ENCODE results near the gene TMEM221. TPM values are rescaled to one million over a fixed set of nuclear protein-coding genes. Genes with fewer than 3 reads are reported as not detected.

TMEM221 gene
- total and polyA plus RNA-seq, 10 of the 15 experiments (the other 5 are each of a cell fraction or from before 2014, with no cell fraction given) = 0.04 to 0.24 TPM; not detected in 8

DNA sequence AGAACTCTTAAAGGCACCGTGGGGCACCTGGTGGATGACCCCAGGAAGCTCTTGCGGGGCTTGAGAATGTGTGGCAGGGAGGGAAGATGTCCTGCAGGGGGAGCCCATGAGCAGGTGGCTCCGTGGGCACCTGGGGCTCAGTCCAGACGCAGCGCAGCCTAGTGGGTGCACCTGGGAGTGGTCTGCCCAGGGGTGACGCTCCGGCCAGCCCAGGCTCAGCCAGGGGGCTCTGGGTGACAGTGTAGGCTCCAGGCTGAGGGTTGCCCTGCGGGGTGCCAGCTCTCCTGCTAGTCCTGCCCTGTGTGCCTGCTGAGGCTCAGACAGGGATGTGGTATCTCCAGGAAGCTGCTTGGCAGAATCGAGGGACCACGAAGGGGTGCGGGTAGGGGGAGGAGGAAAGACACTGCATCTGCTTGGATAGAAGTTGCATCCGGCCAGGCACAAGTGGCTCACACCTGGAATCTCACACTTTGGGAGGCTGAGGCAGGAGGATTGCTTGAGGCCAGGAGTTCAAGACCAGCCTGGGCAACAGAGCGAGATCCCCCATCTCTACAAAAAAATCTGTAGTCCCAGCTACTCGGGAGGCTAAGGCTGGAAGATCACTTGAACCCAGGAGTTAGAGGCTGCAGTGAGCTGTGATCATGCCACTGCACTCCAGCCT lies 48.0 kb upstream of the TMEM221 start:
- Histone ChIP-seq H3K27me3 (replicated peaks in 1 of 2; ENCODE audit: control insufficient read depth in 2 of 2, insufficient read depth in 2 of 2, low read length in 1 of 2) (no peaks in the 10 kb centered on the region), H3K9me3 (replicated peaks; ENCODE audit: control insufficient read depth, insufficient read depth, low read length) (no peaks in the 10 kb centered on the region), H3K9ac (ENCODE audit: control insufficient read depth, insufficient read depth, low read length) (no peak overlapping the region), H3K4me1 (ENCODE audit: control insufficient read depth, insufficient read depth, low read length) (peaks cover 13% of the 10 kb centered on the region), H3K27ac (ENCODE audit: control insufficient read depth, insufficient read depth) (no peak overlapping the region), H2AFZ (ENCODE audit: control insufficient read depth, low read depth, low read length) (peak overlapping the region; percentile 34; the same call in 1 of the 2 replicates), H4K20me1 (ENCODE audit: control insufficient read depth, insufficient read depth) (peaks cover 2% of the 10 kb centered on the region), H3K36me3 (ENCODE audit: control insufficient read depth in 2 of 2, insufficient read depth in 2 of 2, low read length in 1 of 2) (no peaks in the 10 kb centered on the region), H3K4me3 (no peak overlapping the region), H3K79me2 (ENCODE audit: control insufficient read depth, insufficient read depth, low read length) (no peaks in the 10 kb centered on the region), H3K4me2 (ENCODE audit: control insufficient read depth, insufficient read depth) (peak overlapping the region; percentile 0; the same call in 1 of the 2 replicates)
- ChIA-PET RAD21 (ENCODE audit: unreplicated experiment) (interaction anchor here (0.5 to 2.9 kb wide), 10 partner anchors 14 to 359 kb away, joined by 3 to 21 read pairs (median 4); no protein-coding TSS in a partner anchor), SMC1A (ENCODE audit: uncharacterized antibody, unreplicated experiment) (interaction anchor here (0.6 to 2.6 kb wide), 11 partner anchors 13 to 181 kb away, joined by 3 to 11 read pairs (median 5); partner anchors contain the start of genes PGLS and SLC27A1), POLR2A (interaction anchor here (1.5 to 1.7 kb wide), 2 partner anchors 13 to 77 kb away, joined by 6 read pairs; no protein-coding TSS in a partner anchor), CTCF (interaction anchor here (0.6 to 4.8 kb wide), 45 partner anchors 9 to 759 kb away, joined by 3 to 114 read pairs (median 5); partner anchors contain the start of genes MVB12A, PGLS and RPL18A)
- intact Hi-C loops (cut with micrococcal nuclease; ENCODE audit: unreplicated experiment) = loop anchor here (1.0 to 5.0 kb wide), 2 partner anchors 76 to 126 kb away; no protein-coding TSS in a partner anchor
- peak; percentile 100 for ATAC-seq
- peak; percentile 63 for DNase-seq (ENCODE audit: low read depth, low spot score)
- in situ Hi-C loops (cut with MboI) = no loop called here
- BruUV-seq (replicated peaks) = no TSS peak
- peak; percentile 86 for FAIRE-seq
- WGBS (ENCODE audit: insufficient coverage, insufficient replicate concordance, low lambda C conversion rate, missing lambda C conversion rate) = 8% methylated on average over 14 of the region's 14 CpGs
- TF ChIP-seq PML (IDR thresholded peaks at IDR 0.05; ENCODE audit: low read length) (no peak), STAT3 (IDR thresholded peaks at IDR 0.05; ENCODE audit: low read depth, low read length) (no peak), MXI1 (IDR thresholded peaks at IDR 0.05; ENCODE audit: low read depth, low read length) (no peak), ZNF384 (IDR thresholded peaks at IDR 0.05; ENCODE audit: borderline replicate concordance, low read depth, low read length) (no peak), CBX5 (IDR thresholded peaks at IDR 0.05; ENCODE audit: low read depth) (no peak), MEF2B (IDR thresholded peaks at IDR 0.05; ENCODE audit: partially characterized antibody, poor library complexity, severe bottlenecking) (no peak), HDAC6 (IDR thresholded peaks at IDR 0.05; ENCODE audit: unreplicated experiment) (no peak), JUNB (IDR thresholded peaks at IDR 0.05) (no peak), MTA3 (IDR thresholded peaks at IDR 0.05; ENCODE audit: borderline replicate concordance, low read length) (no peak), KAT2A (conservative IDR thresholded peaks at IDR 0.05; ENCODE audit: control insufficient read depth, low read depth, low read length) (no peak), E2F4 (IDR thresholded peaks at IDR 0.05; ENCODE audit: low read depth, low read length) (no peak), GATAD2B (conservative IDR thresholded peaks at IDR 0.05; ENCODE audit: low read depth) (no peak), ZBED1 (IDR thresholded peaks at IDR 0.05; ENCODE audit: borderline replicate concordance) (no peak), POLR2AphosphoS5 (IDR thresholded peaks at IDR 0.05; ENCODE audit: low read length) (no peak), IKZF2 (IDR thresholded peaks at IDR 0.05) (no peak)
- TF ChIP-seq, protein P1, sequence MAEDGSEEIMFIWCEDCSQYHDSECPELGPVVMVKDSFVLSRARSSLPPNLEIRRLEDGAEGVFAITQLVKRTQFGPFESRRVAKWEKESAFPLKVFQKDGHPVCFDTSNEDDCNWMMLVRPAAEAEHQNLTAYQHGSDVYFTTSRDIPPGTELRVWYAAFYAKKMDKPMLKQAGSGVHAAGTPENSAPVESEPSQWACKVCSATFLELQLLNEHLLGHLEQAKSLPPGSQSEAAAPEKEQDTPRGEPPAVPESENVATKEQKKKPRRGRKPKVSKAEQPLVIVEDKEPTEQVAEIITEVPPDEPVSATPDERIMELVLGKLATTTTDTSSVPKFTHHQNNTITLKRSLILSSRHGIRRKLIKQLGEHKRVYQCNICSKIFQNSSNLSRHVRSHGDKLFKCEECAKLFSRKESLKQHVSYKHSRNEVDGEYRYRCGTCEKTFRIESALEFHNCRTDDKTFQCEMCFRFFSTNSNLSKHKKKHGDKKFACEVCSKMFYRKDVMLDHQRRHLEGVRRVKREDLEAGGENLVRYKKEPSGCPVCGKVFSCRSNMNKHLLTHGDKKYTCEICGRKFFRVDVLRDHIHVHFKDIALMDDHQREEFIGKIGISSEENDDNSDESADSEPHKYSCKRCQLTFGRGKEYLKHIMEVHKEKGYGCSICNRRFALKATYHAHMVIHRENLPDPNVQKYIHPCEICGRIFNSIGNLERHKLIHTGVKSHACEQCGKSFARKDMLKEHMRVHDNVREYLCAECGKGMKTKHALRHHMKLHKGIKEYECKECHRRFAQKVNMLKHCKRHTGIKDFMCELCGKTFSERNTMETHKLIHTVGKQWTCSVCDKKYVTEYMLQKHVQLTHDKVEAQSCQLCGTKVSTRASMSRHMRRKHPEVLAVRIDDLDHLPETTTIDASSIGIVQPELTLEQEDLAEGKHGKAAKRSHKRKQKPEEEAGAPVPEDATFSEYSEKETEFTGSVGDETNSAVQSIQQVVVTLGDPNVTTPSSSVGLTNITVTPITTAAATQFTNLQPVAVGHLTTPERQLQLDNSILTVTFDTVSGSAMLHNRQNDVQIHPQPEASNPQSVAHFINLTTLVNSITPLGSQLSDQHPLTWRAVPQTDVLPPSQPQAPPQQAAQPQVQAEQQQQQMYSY (CRISPR knock-in tag; IDR thresholded peaks at IDR 0.05) = no peak
- TF ChIP-seq, protein P2, sequence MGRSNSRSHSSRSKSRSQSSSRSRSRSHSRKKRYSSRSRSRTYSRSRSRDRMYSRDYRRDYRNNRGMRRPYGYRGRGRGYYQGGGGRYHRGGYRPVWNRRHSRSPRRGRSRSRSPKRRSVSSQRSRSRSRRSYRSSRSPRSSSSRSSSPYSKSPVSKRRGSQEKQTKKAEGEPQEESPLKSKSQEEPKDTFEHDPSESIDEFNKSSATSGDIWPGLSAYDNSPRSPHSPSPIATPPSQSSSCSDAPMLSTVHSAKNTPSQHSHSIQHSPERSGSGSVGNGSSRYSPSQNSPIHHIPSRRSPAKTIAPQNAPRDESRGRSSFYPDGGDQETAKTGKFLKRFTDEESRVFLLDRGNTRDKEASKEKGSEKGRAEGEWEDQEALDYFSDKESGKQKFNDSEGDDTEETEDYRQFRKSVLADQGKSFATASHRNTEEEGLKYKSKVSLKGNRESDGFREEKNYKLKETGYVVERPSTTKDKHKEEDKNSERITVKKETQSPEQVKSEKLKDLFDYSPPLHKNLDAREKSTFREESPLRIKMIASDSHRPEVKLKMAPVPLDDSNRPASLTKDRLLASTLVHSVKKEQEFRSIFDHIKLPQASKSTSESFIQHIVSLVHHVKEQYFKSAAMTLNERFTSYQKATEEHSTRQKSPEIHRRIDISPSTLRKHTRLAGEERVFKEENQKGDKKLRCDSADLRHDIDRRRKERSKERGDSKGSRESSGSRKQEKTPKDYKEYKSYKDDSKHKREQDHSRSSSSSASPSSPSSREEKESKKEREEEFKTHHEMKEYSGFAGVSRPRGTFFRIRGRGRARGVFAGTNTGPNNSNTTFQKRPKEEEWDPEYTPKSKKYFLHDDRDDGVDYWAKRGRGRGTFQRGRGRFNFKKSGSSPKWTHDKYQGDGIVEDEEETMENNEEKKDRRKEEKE (IDR thresholded peaks at IDR 0.05) = no peak
